T-helper 2 cell treated with Interferon-gamma antibody and Interleukin-4, amounts not matched to agents 5 μg/mL and 100 μg/mL, for 36 hours (primary cell): ENCODE results near the gene SNED1.
A peak's percentile ranks its signal among the peaks of the same experiment; 100 is the strongest.
"Not testable (repeated sequence)": the region's sequence is repeated elsewhere in the genome, so short reads cannot be mapped to it uniquely, and the experiment has no call there.

ENCODE experiments used
- DNase-seq: peaks from one replicate; pipeline ENCODE4 v3.0.0; 2021; ENCODE audit warnings: low spot score
- H3K27ac Mint-ChIP-seq: one replicate; pipeline ENCODE4 v1.8.0; 2021; ENCODE audit warnings: mild to moderate bottlenecking, mixed read lengths
- H3K27me3 Mint-ChIP-seq: one replicate; pipeline ENCODE4 v1.8.0; 2021; ENCODE audit warnings: low read depth, mixed read lengths
- H3K36me3 Mint-ChIP-seq: one replicate; pipeline ENCODE4 v1.8.0; 2021; ENCODE audit warnings: low read depth, mixed read lengths
- H3K4me1 Mint-ChIP-seq: one replicate; pipeline ENCODE4 v1.8.0; 2021; ENCODE audit warnings: low read depth, mixed read lengths
- H3K4me3 Mint-ChIP-seq: one replicate; pipeline ENCODE4 v1.8.0; 2022; ENCODE audit warnings: mild to moderate bottlenecking, moderate library complexity, mixed read lengths
- H3K9me3 Mint-ChIP-seq: one replicate; pipeline ENCODE4 v1.8.0; 2021; ENCODE audit warnings: mixed read lengths

The SNED1 gene

GRCh38 chr2:241093133-241093781, 94.8 kb downstream of the SNED1 start:
- H3K4me3 Mint-ChIP-seq: not testable (repeated sequence)
- H3K4me1 Mint-ChIP-seq: peaks cover 29% of the 10 kb centered on the region

GRCh38 chr2:241094172-241094571, 95.8 kb downstream of the SNED1 start:
- no peak overlapping the region for H3K27ac Mint-ChIP-seq
- H3K4me3 Mint-ChIP-seq: no peak overlapping the region
- H3K9me3 Mint-ChIP-seq: no peaks in the 10 kb centered on the region
- H3K36me3 Mint-ChIP-seq: peaks cover 48% of the 10 kb centered on the region
- H3K27me3 Mint-ChIP-seq: no peaks in the 10 kb centered on the region
- DNase-seq: no peak
- peaks cover 29% of the 10 kb centered on the region for H3K4me1 Mint-ChIP-seq

More at GRCh38 chr2:241093133-241093781, 94.8 kb downstream of the SNED1 start:
- not testable (repeated sequence) for DNase-seq, H3K27ac Mint-ChIP-seq, H3K27me3 Mint-ChIP-seq, H3K9me3 Mint-ChIP-seq
- peaks cover 49% of the 10 kb centered on the region for H3K36me3 Mint-ChIP-seq

GRCh38 chr2:241094924-241095420, 96.6 kb downstream of the SNED1 start:
- Mint-ChIP-seq H3K4me3 (no peak overlapping the region), H3K27ac (no peak overlapping the region), H3K9me3 (no peaks in the 10 kb centered on the region), H3K27me3 (no peaks in the 10 kb centered on the region), H3K4me1 (peaks cover 31% of the 10 kb centered on the region), H3K36me3 (peaks cover 54% of the 10 kb centered on the region)
- DNase-seq: no peak

GRCh38 chr2:241095594-241096290, 97.3 kb downstream of the SNED1 start:
- Mint-ChIP-seq H3K9me3 (no peaks in the 10 kb centered on the region), H3K27ac (peak overlapping the region; percentile 39), H3K4me3 (peak overlapping the region; percentile 22), H3K4me1 (peaks cover 33% of the 10 kb centered on the region), H3K36me3 (peaks cover 52% of the 10 kb centered on the region), H3K27me3 (no peaks in the 10 kb centered on the region)
- no peak for DNase-seq

GRCh38 chr2:241096979-241097378, 98.6 kb downstream of the SNED1 start:
- Mint-ChIP-seq H3K27ac (no peak overlapping the region), H3K9me3 (no peaks in the 10 kb centered on the region), H3K36me3 (peaks cover 49% of the 10 kb centered on the region), H3K4me1 (peaks cover 39% of the 10 kb centered on the region), H3K4me3 (no peak overlapping the region), H3K27me3 (no peaks in the 10 kb centered on the region)
- DNase-seq: no peak

GRCh38 chr2:241099246-241099645, 100.8 kb downstream of the SNED1 start:
- H3K9me3 Mint-ChIP-seq: no peaks in the 10 kb centered on the region
- no peak overlapping the region for H3K27ac Mint-ChIP-seq
- no peak overlapping the region for H3K4me3 Mint-ChIP-seq
- no peaks in the 10 kb centered on the region for H3K27me3 Mint-ChIP-seq
- DNase-seq: no peak
- peaks cover 47% of the 10 kb centered on the region for H3K36me3 Mint-ChIP-seq
- H3K4me1 Mint-ChIP-seq: peaks cover 44% of the 10 kb centered on the region

GRCh38 chr2:241102239-241102803, 103.9 kb downstream of the SNED1 start, which contains the start of gene MTERF4:
MTERF4 (minus strand) TSS chr2:241102287; CDS start chr2:241102273, 14 bp downstream.
- DNase-seq: peak; percentile 88
- Mint-ChIP-seq H3K27me3 (no peaks in the 10 kb centered on the region), H3K9me3 (no peaks in the 10 kb centered on the region), H3K27ac (peak within 1 kb of the TSS; percentile 96), H3K36me3 (peaks cover 24% of the 10 kb centered on the region), H3K4me1 (peaks cover 20% of the 10 kb centered on the region), H3K4me3 (peak within 1 kb of the TSS; percentile 96)

GRCh38 chr2:241103176-241103595, 104.8 kb downstream of the SNED1 start:
- H3K36me3 Mint-ChIP-seq: peaks cover 17% of the 10 kb centered on the region
- no peaks in the 10 kb centered on the region for H3K9me3 Mint-ChIP-seq
- H3K4me3 Mint-ChIP-seq: peak overlapping the region; percentile 96
- H3K4me1 Mint-ChIP-seq: peaks cover 15% of the 10 kb centered on the region
- no peaks in the 10 kb centered on the region for H3K27me3 Mint-ChIP-seq
- no peak for DNase-seq
- H3K27ac Mint-ChIP-seq: peak overlapping the region; percentile 96

- Mint-ChIP-seq H3K36me3 (peaks cover 15% of the 10 kb centered on the region), H3K4me1 (peaks cover 23% of the 10 kb centered on the region)
- H3K4me3 Mint-ChIP-seq, DNase-seq, H3K9me3 Mint-ChIP-seq, H3K27me3 Mint-ChIP-seq, H3K27ac Mint-ChIP-seq: not testable (repeated sequence)
Observed at GRCh38 chr2:241104611-241105010, 106.2 kb downstream of the SNED1 start.

GRCh38 chr2:241105641-241106040, 107.2 kb downstream of the SNED1 start:
- Mint-ChIP-seq H3K27ac (no peak overlapping the region), H3K4me1 (peaks cover 22% of the 10 kb centered on the region), H3K4me3 (no peak overlapping the region), H3K27me3 (no peaks in the 10 kb centered on the region), H3K36me3 (peaks cover 14% of the 10 kb centered on the region), H3K9me3 (no peaks in the 10 kb centered on the region)
- DNase-seq: no peak

GRCh38 chr2:241107031-241107783, 108.8 kb downstream of the SNED1 start:
- no peak for DNase-seq
- Mint-ChIP-seq H3K4me1 (peaks cover 17% of the 10 kb centered on the region), H3K36me3 (peaks cover 18% of the 10 kb centered on the region), H3K27me3 (no peaks in the 10 kb centered on the region), H3K4me3 (no peak overlapping the region), H3K9me3 (no peaks in the 10 kb centered on the region), H3K27ac (no peak overlapping the region)

- Mint-ChIP-seq H3K4me3 (peak overlapping the region; percentile 70), H3K4me1 (peaks cover 13% of the 10 kb centered on the region), H3K36me3 (peaks cover 16% of the 10 kb centered on the region), H3K9me3 (no peaks in the 10 kb centered on the region), H3K27ac (peak overlapping the region; percentile 91), H3K27me3 (no peaks in the 10 kb centered on the region)
- DNase-seq: no peak
Observed at GRCh38 chr2:241108271-241109209, 110.1 kb downstream of the SNED1 start.
